ENCODE measurements around the gene TSPYL4.
A peak's percentile ranks its signal among the peaks of the same experiment; 100 is the strongest.

Gene TSPYL4

DNA sequence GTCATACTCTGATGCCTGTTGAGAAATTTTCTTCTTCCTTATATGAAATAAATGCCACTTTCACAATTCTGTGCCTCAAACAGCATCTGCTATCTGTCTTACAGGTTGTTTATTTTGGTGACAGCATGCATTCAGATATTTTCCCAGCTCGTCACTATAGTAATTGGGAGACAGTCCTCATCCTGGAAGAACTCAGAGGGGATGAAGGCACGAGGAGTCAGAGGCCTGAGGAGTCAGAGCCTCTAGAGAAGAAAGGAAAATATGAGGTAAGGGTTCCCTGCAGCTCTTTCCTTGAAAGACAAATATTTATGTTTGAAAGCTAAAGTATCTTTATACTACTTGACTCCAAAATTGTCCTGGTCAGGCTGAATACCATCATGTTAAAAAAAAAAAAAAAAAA lies 15.8 kb downstream of the TSPYL4 start:
- DNase-seq (ENCODE audit: low read depth), result no peak
- H3K4me3 ChIP-seq (ENCODE audit: low read length), result no peak overlapping the region
- TF ChIP-seq, protein P1, sequence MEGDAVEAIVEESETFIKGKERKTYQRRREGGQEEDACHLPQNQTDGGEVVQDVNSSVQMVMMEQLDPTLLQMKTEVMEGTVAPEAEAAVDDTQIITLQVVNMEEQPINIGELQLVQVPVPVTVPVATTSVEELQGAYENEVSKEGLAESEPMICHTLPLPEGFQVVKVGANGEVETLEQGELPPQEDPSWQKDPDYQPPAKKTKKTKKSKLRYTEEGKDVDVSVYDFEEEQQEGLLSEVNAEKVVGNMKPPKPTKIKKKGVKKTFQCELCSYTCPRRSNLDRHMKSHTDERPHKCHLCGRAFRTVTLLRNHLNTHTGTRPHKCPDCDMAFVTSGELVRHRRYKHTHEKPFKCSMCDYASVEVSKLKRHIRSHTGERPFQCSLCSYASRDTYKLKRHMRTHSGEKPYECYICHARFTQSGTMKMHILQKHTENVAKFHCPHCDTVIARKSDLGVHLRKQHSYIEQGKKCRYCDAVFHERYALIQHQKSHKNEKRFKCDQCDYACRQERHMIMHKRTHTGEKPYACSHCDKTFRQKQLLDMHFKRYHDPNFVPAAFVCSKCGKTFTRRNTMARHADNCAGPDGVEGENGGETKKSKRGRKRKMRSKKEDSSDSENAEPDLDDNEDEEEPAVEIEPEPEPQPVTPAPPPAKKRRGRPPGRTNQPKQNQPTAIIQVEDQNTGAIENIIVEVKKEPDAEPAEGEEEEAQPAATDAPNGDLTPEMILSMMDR (conservative IDR thresholded peaks at IDR 0.05; ENCODE audit: low read length), result no peak

DNA sequence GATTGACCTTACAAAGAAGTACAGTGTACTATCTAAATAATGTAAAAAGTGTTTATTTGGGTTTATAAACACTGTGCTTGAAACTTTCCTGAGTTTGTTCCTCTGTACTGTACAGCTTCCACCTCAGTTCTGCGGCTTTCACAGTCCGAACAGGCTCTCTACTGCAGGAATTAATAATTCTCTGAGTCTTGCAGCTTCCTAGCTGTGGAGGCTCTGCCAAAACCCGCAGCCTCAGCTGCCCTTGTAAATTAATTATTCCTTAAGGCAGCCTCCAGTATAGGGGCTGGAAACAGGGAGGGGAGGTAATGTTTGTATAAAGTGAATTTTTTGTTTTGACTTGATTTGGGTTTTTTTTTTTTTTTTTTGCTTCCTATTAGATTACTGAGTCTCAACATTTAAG lies 19.2 kb downstream of the TSPYL4 start:
- TF ChIP-seq, protein P1 (conservative IDR thresholded peaks at IDR 0.05; ENCODE audit: low read length), result no peak
- no peak overlapping the region for H3K4me3 ChIP-seq (ENCODE audit: low read length)
- no peak for DNase-seq (ENCODE audit: low read depth)

- TF ChIP-seq, protein P1 (conservative IDR thresholded peaks at IDR 0.05; ENCODE audit: low read length), result no peak
- peak; percentile 94 for DNase-seq (ENCODE audit: low read depth)
- H3K4me3 ChIP-seq (ENCODE audit: low read length), result peak overlapping the region; percentile 60
Observed at GRCh38 chr6:116229287-116229913, 24.5 kb downstream of the TSPYL4 start.

- no peak overlapping the region for H3K4me3 ChIP-seq (ENCODE audit: low read length)
- DNase-seq (ENCODE audit: low read depth), result no peak
- TF ChIP-seq, protein P1 (conservative IDR thresholded peaks at IDR 0.05; ENCODE audit: low read length), result no peak
Observed at GRCh38 chr6:116223355-116223754, 30.5 kb downstream of the TSPYL4 start.

DNA sequence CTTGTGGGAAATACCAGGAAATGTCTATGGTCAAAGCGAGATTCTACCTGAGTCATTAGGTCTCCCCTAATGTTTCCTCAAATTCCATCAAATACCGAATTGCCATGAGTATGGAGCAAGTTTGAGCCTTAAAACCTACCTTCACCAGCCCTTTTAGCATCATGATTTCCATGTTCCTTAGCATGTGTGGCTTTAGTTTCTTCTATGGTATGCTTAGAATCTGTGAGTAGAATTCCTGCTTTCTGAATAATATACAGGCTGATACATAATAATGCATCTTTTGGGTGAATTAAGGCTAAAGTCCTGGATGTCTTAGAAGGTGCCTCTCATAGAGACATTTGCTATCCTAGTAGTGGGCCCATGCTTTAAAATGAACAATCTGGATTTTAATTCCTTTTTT lies 32.0 kb downstream of the TSPYL4 start:
- TF ChIP-seq, protein P1 (conservative IDR thresholded peaks at IDR 0.05; ENCODE audit: low read length), result no peak
- no peak overlapping the region for H3K4me3 ChIP-seq (ENCODE audit: low read length)
- DNase-seq (ENCODE audit: low read depth), result peak; percentile 34

- TF ChIP-seq, protein P1 (conservative IDR thresholded peaks at IDR 0.05; ENCODE audit: low read length), result no peak
- H3K4me3 ChIP-seq (ENCODE audit: low read length), result no peak overlapping the region
- DNase-seq (ENCODE audit: low read depth), result peak; percentile 67
Observed at GRCh38 chr6:116221067-116221466, 32.8 kb downstream of the TSPYL4 start.

GRCh38 chr6:116218866-116219265 lies 35.0 kb downstream of the TSPYL4 start:
- no peak for DNase-seq (ENCODE audit: low read depth)
- TF ChIP-seq, protein P1 (conservative IDR thresholded peaks at IDR 0.05; ENCODE audit: low read length), result no peak
- no peak overlapping the region for H3K4me3 ChIP-seq (ENCODE audit: low read length)
